ENCODE results near the gene PWWP2B. TPM values are rescaled to one million over a fixed set of nuclear protein-coding genes. Genes with fewer than 3 reads are reported as not detected.

The PWWP2B gene
- polyA plus RNA-seq, 6 donors from 2014 or later = 3.3 to 10.3 (median 6.2) TPM

- Mint-ChIP-seq H3K9me3 (peaks cover 0 to 2% (median 0%) of the 10 kb centered on the region in 7 donors), H3K27me3 (peaks cover 8 to 18% (median 13%) of the 10 kb centered on the region in 3 donors), H3K36me3 (peaks cover 4 to 9% of the 10 kb centered on the region in 2 donors), H3K4me3 (no peak overlapping the region), H3K27ac (no peak overlapping the region), H3K4me1 (peaks cover 0 to 9% (median 5%) of the 10 kb centered on the region in 3 donors)
- no peak for ATAC-seq (ENCODE audit: low read depth in 2 of 2)
- no peak for DNase-seq
Measured at GRCh38 chr10:132368391-132368790, 28.6 kb upstream of the PWWP2B start.

GRCh38 chr10:132368881-132369635 is 27.9 kb upstream of the PWWP2B start:
- H3K27me3 Mint-ChIP-seq = peaks cover 8 to 18% (median 13%) of the 10 kb centered on the region in 3 donors
- ATAC-seq (ENCODE audit: low read depth in 2 of 2) = no peak
- DNase-seq = no peak
- H3K9me3 Mint-ChIP-seq = peaks cover 0 to 2% (median 0%) of the 10 kb centered on the region in 7 donors
- peak overlapping the region in 2 of 6 donors; percentile 57 to 60 for H3K27ac Mint-ChIP-seq
- H3K4me1 Mint-ChIP-seq = peaks cover 0 to 8% (median 5%) of the 10 kb centered on the region in 3 donors
- peaks cover 4 to 9% of the 10 kb centered on the region in 2 donors for H3K36me3 Mint-ChIP-seq
- no peak overlapping the region for H3K4me3 Mint-ChIP-seq

GRCh38 chr10:132369636-132370185 is 27.3 kb upstream of the PWWP2B start:
- Mint-ChIP-seq H3K4me3 (no peak overlapping the region), H3K36me3 (peaks cover 4 to 9% of the 10 kb centered on the region in 2 donors), H3K4me1 (peaks cover 0 to 5% (median 4%) of the 10 kb centered on the region in 3 donors), H3K27ac (peak overlapping the region in 1 of 6 donors; percentile 60), H3K27me3 (peaks cover 8 to 18% (median 13%) of the 10 kb centered on the region in 3 donors), H3K9me3 (peaks cover 0 to 2% (median 0%) of the 10 kb centered on the region in 7 donors)
- no peak for DNase-seq
- no peak for ATAC-seq (ENCODE audit: low read depth in 2 of 2)

- Mint-ChIP-seq H3K9me3 (peaks cover 0 to 2% (median 0%) of the 10 kb centered on the region in 7 donors), H3K36me3 (peaks cover 0 to 1% of the 10 kb centered on the region in 2 donors), H3K27me3 (peaks cover 8 to 18% (median 13%) of the 10 kb centered on the region in 3 donors), H3K27ac (peak overlapping the region in 2 of 6 donors; percentile 21 to 44), H3K4me1 (peaks cover 0 to 5% (median 4%) of the 10 kb centered on the region in 3 donors), H3K4me3 (peak overlapping the region in 1 of 8 donors; percentile 70)
- ATAC-seq (ENCODE audit: low read depth in 2 of 2) (no peak), DNase-seq (no peak)
Measured at GRCh38 chr10:132370426-132371340, 26.3 kb upstream of the PWWP2B start.

- ATAC-seq (ENCODE audit: low read depth in 2 of 2) = peak; percentile 20 to 23
- H3K4me3 Mint-ChIP-seq = no peak overlapping the region
- peaks cover 8 to 18% (median 13%) of the 10 kb centered on the region in 3 donors for H3K27me3 Mint-ChIP-seq
- peak overlapping the region in 3 of 6 donors; percentile 50 to 77 (median 60) for H3K27ac Mint-ChIP-seq
- no peak for DNase-seq
- peaks cover 0 to 2% (median 0%) of the 10 kb centered on the region in 7 donors for H3K9me3 Mint-ChIP-seq
- H3K4me1 Mint-ChIP-seq = peaks cover 0 to 5% (median 4%) of the 10 kb centered on the region in 3 donors
- no peaks in the 10 kb centered on the region for H3K36me3 Mint-ChIP-seq
Measured at GRCh38 chr10:132371641-132372081, 25.3 kb upstream of the PWWP2B start.

GRCh38 chr10:132372516-132373095 is 24.4 kb upstream of the PWWP2B start:
- no peak for DNase-seq
- peak overlapping the region in 1 of 6 donors; percentile 26 for H3K27ac Mint-ChIP-seq
- H3K4me1 Mint-ChIP-seq = peaks cover 0 to 5% (median 4%) of the 10 kb centered on the region in 3 donors
- H3K36me3 Mint-ChIP-seq = no peaks in the 10 kb centered on the region
- no peak overlapping the region for H3K4me3 Mint-ChIP-seq
- ATAC-seq (ENCODE audit: low read depth in 2 of 2) = no peak
- H3K9me3 Mint-ChIP-seq = peaks cover 0 to 2% (median 0%) of the 10 kb centered on the region in 7 donors
- H3K27me3 Mint-ChIP-seq = peaks cover 8 to 18% (median 13%) of the 10 kb centered on the region in 3 donors

- Mint-ChIP-seq H3K27ac (peak overlapping the region in 3 of 6 donors; percentile 26 to 86 (median 61)), H3K9me3 (peaks cover 0 to 2% (median 0%) of the 10 kb centered on the region in 7 donors), H3K36me3 (no peaks in the 10 kb centered on the region), H3K4me1 (peaks cover 0 to 5% (median 4%) of the 10 kb centered on the region in 3 donors), H3K27me3 (peaks cover 8 to 18% (median 13%) of the 10 kb centered on the region in 3 donors), H3K4me3 (peak overlapping the region in 1 of 8 donors; percentile 42)
- DNase-seq (no peak), ATAC-seq (ENCODE audit: low read depth in 2 of 2) (no peak)
Measured at GRCh38 chr10:132373241-132373955, 23.6 kb upstream of the PWWP2B start.

- Mint-ChIP-seq H3K9me3 (no peaks in the 10 kb centered on the region), H3K4me3 (peak overlapping the region in 1 of 8 donors; percentile 73), H3K36me3 (peaks cover 0 to 3% of the 10 kb centered on the region in 2 donors), H3K27me3 (peaks cover 6 to 21% (median 15%) of the 10 kb centered on the region in 3 donors), H3K4me1 (peaks cover 0 to 5% (median 4%) of the 10 kb centered on the region in 3 donors), H3K27ac (no peak overlapping the region)
- ATAC-seq (ENCODE audit: low read depth in 2 of 2) (no peak), DNase-seq (no peak)
Measured at GRCh38 chr10:132374176-132374575, 22.8 kb upstream of the PWWP2B start.

GRCh38 chr10:132374612-132375011 is 22.4 kb upstream of the PWWP2B start:
- no peak for DNase-seq
- H3K27ac Mint-ChIP-seq = no peak overlapping the region
- peaks cover 5 to 26% (median 19%) of the 10 kb centered on the region in 3 donors for H3K27me3 Mint-ChIP-seq
- ATAC-seq (ENCODE audit: low read depth in 2 of 2) = no peak
- H3K4me3 Mint-ChIP-seq = no peak overlapping the region
- no peaks in the 10 kb centered on the region for H3K9me3 Mint-ChIP-seq
- H3K36me3 Mint-ChIP-seq = peaks cover 0 to 7% of the 10 kb centered on the region in 2 donors
- peaks cover 0 to 5% (median 4%) of the 10 kb centered on the region in 3 donors for H3K4me1 Mint-ChIP-seq

GRCh38 chr10:132375116-132375794 is 21.7 kb upstream of the PWWP2B start:
- Mint-ChIP-seq H3K36me3 (peaks cover 0 to 8% of the 10 kb centered on the region in 2 donors), H3K9me3 (no peaks in the 10 kb centered on the region), H3K27ac (no peak overlapping the region), H3K4me3 (no peak overlapping the region), H3K4me1 (peaks cover 0 to 5% (median 4%) of the 10 kb centered on the region in 3 donors), H3K27me3 (peaks cover 5 to 27% (median 19%) of the 10 kb centered on the region in 3 donors)
- DNase-seq (no peak), ATAC-seq (ENCODE audit: low read depth in 2 of 2) (no peak)

GRCh38 chr10:132375795-132376297 is 21.2 kb upstream of the PWWP2B start:
- H3K36me3 Mint-ChIP-seq = peaks cover 0 to 8% of the 10 kb centered on the region in 2 donors
- ATAC-seq (ENCODE audit: low read depth in 2 of 2) (no peak), DNase-seq (no peak)
- peaks cover 5 to 22% (median 17%) of the 10 kb centered on the region in 3 donors for H3K27me3 Mint-ChIP-seq
- H3K4me1 Mint-ChIP-seq = peaks cover 0 to 5% (median 4%) of the 10 kb centered on the region in 3 donors
- no peak overlapping the region for H3K4me3 Mint-ChIP-seq
- H3K27ac Mint-ChIP-seq = peak overlapping the region in 2 of 6 donors; percentile 63 to 68
- H3K9me3 Mint-ChIP-seq = no peaks in the 10 kb centered on the region
